CD4-positive, CD25-positive, alpha-beta regulatory T cell (primary cell): Measurements from ENCODE around the gene SFT2D2. TPM values are rescaled to one million over a fixed set of nuclear protein-coding genes. Genes with fewer than 3 reads are reported as not detected.

Experiments
- ATAC-seq, 2 donors: fragments of 150-1000 bp; cut with Tn5 transposase; one replicate each; pipeline ENCODE4 v1.10.0; 2021; ENCODE audit warnings: low read depth in 2 of 2, moderate number of reproducible peaks in 2 of 2, moderate library complexity in 1 of 2
- DNase-seq, 3 donors: peaks; one replicate each; pipeline versions ENCODE4 v3.0.0 to v3.0.0-alpha.2; 2012 to 2022; ENCODE audit warnings: mixed read lengths in 1 of 3
- H3K27ac ChIP-seq: one replicate; pipeline ENCODE4 v1.7.0; 2013; ENCODE audit warnings: mild to moderate bottlenecking, low read length; ENCODE audit not compliant: insufficient read depth, poor library complexity, severe bottlenecking
- H3K27me3 ChIP-seq: one replicate; pipeline ENCODE4 v1.7.0; 2013; ENCODE audit warnings: low read length; ENCODE audit not compliant: control insufficient read depth, insufficient read depth
- H3K36me3 ChIP-seq: one replicate; pipeline ENCODE4 v1.7.0; 2013; ENCODE audit warnings: mild to moderate bottlenecking, low read length, moderate library complexity; ENCODE audit not compliant: control insufficient read depth, insufficient read depth
- H3K4me1 ChIP-seq: 2 replicates; pipeline ENCODE4 v1.7.0; 2013; ENCODE audit warnings: mild to moderate bottlenecking, low read length; ENCODE audit not compliant: insufficient read depth, control insufficient read depth, poor library complexity, severe bottlenecking
- H3K4me3 ChIP-seq: one replicate; pipeline ENCODE4 v1.7.0; 2013; ENCODE audit warnings: low read depth, mild to moderate bottlenecking, low read length, moderate library complexity
- H3K9me3 ChIP-seq, 2 experiments: 1 replicate in 1 of 2; 2 replicates in 1 of 2; pipeline ENCODE4 v1.7.0; 2013; ENCODE audit warnings: low read length in 2 of 2, mild to moderate bottlenecking in 1 of 2, moderate library complexity in 1 of 2; ENCODE audit not compliant: control insufficient read depth in 2 of 2
- H3K27ac Mint-ChIP-seq, 3 donors: one replicate each; pipeline ENCODE4 v1.8.0; 2020 to 2022; ENCODE audit warnings: mild to moderate bottlenecking in 3 of 3, mixed read lengths in 3 of 3, moderate library complexity in 2 of 3
- H3K27me3 Mint-ChIP-seq: one replicate; pipeline ENCODE4 v1.8.0; 2022; ENCODE audit warnings: mild to moderate bottlenecking, mixed read lengths
- H3K36me3 Mint-ChIP-seq: one replicate; pipeline ENCODE4 v1.8.0; 2020; ENCODE audit warnings: mixed read lengths
- H3K4me1 Mint-ChIP-seq, 4 donors: one replicate each; pipeline ENCODE4 v1.8.0; 2020 to 2022; ENCODE audit warnings: mixed read lengths in 4 of 4, mild to moderate bottlenecking in 1 of 4
- H3K4me3 Mint-ChIP-seq, 4 donors: one replicate each; pipeline ENCODE4 v1.8.0; 2020 to 2022; ENCODE audit warnings: mild to moderate bottlenecking in 4 of 4, mixed read lengths in 4 of 4, moderate library complexity in 3 of 4
- H3K9me3 Mint-ChIP-seq, 7 donors: one replicate each; pipeline ENCODE4 v1.8.0; 2020 to 2022; ENCODE audit warnings: mixed read lengths in 7 of 7, mild to moderate bottlenecking in 3 of 7, moderate library complexity in 2 of 7
- polyA plus RNA-seq, 4 donors: library from polyadenylated mRNA; unstranded; fragments of 300-500 nt; fragmentation: Illumina TruSeq; gene quantifications; one replicate each; pipeline ENCODE4 v1.2.3, GENCODE V29; 2021
- total RNA-seq: library from RNA; stranded (reverse); gene quantifications from one replicate; pipeline ENCODE4 v1.2.3, GENCODE V29; 2022

SFT2D2 gene
- total and polyA plus RNA-seq, 5 donors from 2014 or later, result 47.1 to 72.2 (median 52.0) TPM

GRCh38 chr1:168256164-168256563, 30.4 kb downstream of the SFT2D2 start:
- ATAC-seq (no peak), DNase-seq (no peak)
- Histone ChIP-seq H3K4me1 (no peaks in the 10 kb centered on the region), H3K27me3 (no peaks in the 10 kb centered on the region), H3K27ac (no peak overlapping the region), H3K36me3 (peaks cover 34% of the 10 kb centered on the region), H3K9me3 (peaks cover 9 to 11% of the 10 kb centered on the region in 2 experiments), H3K4me3 (no peak overlapping the region)
- H3K4me3 Mint-ChIP-seq, result no peak overlapping the region
- peaks cover 0 to 10% (median 4%) of the 10 kb centered on the region in 7 donors for H3K9me3 Mint-ChIP-seq
- H3K4me1 Mint-ChIP-seq, result peaks cover 12 to 43% (median 22%) of the 10 kb centered on the region in 4 donors
- no peaks in the 10 kb centered on the region for H3K27me3 Mint-ChIP-seq
- peaks cover 56% of the 10 kb centered on the region for H3K36me3 Mint-ChIP-seq
- no peak overlapping the region for H3K27ac Mint-ChIP-seq

GRCh38 chr1:168257397-168257796, 31.6 kb downstream of the SFT2D2 start:
- no peak for ATAC-seq
- peaks cover 0 to 10% (median 5%) of the 10 kb centered on the region in 7 donors for H3K9me3 Mint-ChIP-seq
- H3K27ac Mint-ChIP-seq, result no peak overlapping the region
- H3K4me1 Mint-ChIP-seq, result peaks cover 14 to 43% (median 23%) of the 10 kb centered on the region in 4 donors
- H3K4me3 Mint-ChIP-seq, result no peak overlapping the region
- Histone ChIP-seq H3K4me3 (no peak overlapping the region), H3K9me3 (peaks cover 9 to 11% of the 10 kb centered on the region in 2 experiments), H3K27ac (no peak overlapping the region), H3K27me3 (no peaks in the 10 kb centered on the region), H3K4me1 (no peaks in the 10 kb centered on the region), H3K36me3 (peaks cover 31% of the 10 kb centered on the region)
- no peaks in the 10 kb centered on the region for H3K27me3 Mint-ChIP-seq
- DNase-seq, result no peak
- H3K36me3 Mint-ChIP-seq, result peaks cover 61% of the 10 kb centered on the region

GRCh38 chr1:168259567-168259966, 33.8 kb downstream of the SFT2D2 start:
- H3K27ac Mint-ChIP-seq, result no peak overlapping the region
- Histone ChIP-seq H3K4me3 (no peak overlapping the region), H3K27me3 (no peaks in the 10 kb centered on the region), H3K36me3 (peaks cover 29% of the 10 kb centered on the region), H3K9me3 (peaks cover 9 to 11% of the 10 kb centered on the region in 2 experiments), H3K4me1 (no peaks in the 10 kb centered on the region), H3K27ac (no peak overlapping the region)
- peaks cover 63% of the 10 kb centered on the region for H3K36me3 Mint-ChIP-seq
- peaks cover 9 to 29% (median 20%) of the 10 kb centered on the region in 4 donors for H3K4me1 Mint-ChIP-seq
- no peaks in the 10 kb centered on the region for H3K27me3 Mint-ChIP-seq
- H3K9me3 Mint-ChIP-seq, result peaks cover 0 to 12% (median 4%) of the 10 kb centered on the region in 7 donors
- H3K4me3 Mint-ChIP-seq, result no peak overlapping the region
- ATAC-seq, result no peak
- no peak for DNase-seq

- DNase-seq (no peak), ATAC-seq (no peak)
- Histone ChIP-seq H3K9me3 (peaks cover 9 to 11% of the 10 kb centered on the region in 2 experiments), H3K27ac (no peak overlapping the region), H3K4me3 (no peak overlapping the region), H3K27me3 (no peaks in the 10 kb centered on the region), H3K36me3 (peaks cover 30% of the 10 kb centered on the region), H3K4me1 (no peaks in the 10 kb centered on the region)
- peaks cover 0 to 12% (median 4%) of the 10 kb centered on the region in 7 donors for H3K9me3 Mint-ChIP-seq
- no peak overlapping the region for H3K4me3 Mint-ChIP-seq
- H3K36me3 Mint-ChIP-seq, result peaks cover 55% of the 10 kb centered on the region
- no peaks in the 10 kb centered on the region for H3K27me3 Mint-ChIP-seq
- H3K4me1 Mint-ChIP-seq, result peaks cover 9 to 29% (median 20%) of the 10 kb centered on the region in 4 donors
- no peak overlapping the region for H3K27ac Mint-ChIP-seq
These were observed 34.6 kb downstream of the SFT2D2 start for GRCh38 chr1:168260393-168260792.

- H3K36me3 Mint-ChIP-seq, result peaks cover 48% of the 10 kb centered on the region
- no peak for DNase-seq
These were observed 35.6 kb downstream of the SFT2D2 start for GRCh38 chr1:168261390-168261789.

GRCh38 chr1:168263130-168263529, 37.3 kb downstream of the SFT2D2 start:
- H3K4me3 ChIP-seq, result no peak overlapping the region
- H3K9me3 Mint-ChIP-seq, result peaks cover 0 to 6% (median 0%) of the 10 kb centered on the region in 7 donors

More at GRCh38 chr1:168261390-168261789, 35.6 kb downstream of the SFT2D2 start:
- H3K4me1 Mint-ChIP-seq, result peaks cover 9 to 29% (median 20%) of the 10 kb centered on the region in 4 donors
- H3K27me3 ChIP-seq, result no peaks in the 10 kb centered on the region
- H3K4me3 Mint-ChIP-seq, result no peak overlapping the region
- H3K27ac Mint-ChIP-seq, result no peak overlapping the region
- H3K4me3 ChIP-seq, result no peak overlapping the region
- H3K9me3 ChIP-seq, result peaks cover 0 to 2% of the 10 kb centered on the region in 2 experiments
- H3K9me3 Mint-ChIP-seq, result peaks cover 0 to 6% (median 3%) of the 10 kb centered on the region in 7 donors
- H3K4me1 ChIP-seq, result no peaks in the 10 kb centered on the region
- no peak for ATAC-seq
- peaks cover 23% of the 10 kb centered on the region for H3K36me3 ChIP-seq
- no peak overlapping the region for H3K27ac ChIP-seq
- H3K27me3 Mint-ChIP-seq, result no peaks in the 10 kb centered on the region

GRCh38 chr1:168264296-168264695, 38.5 kb downstream of the SFT2D2 start:
- Mint-ChIP-seq H3K27ac (peak overlapping the region in 1 of 3 donors; percentile 44), H3K27me3 (no peaks in the 10 kb centered on the region), H3K36me3 (peaks cover 34% of the 10 kb centered on the region), H3K9me3 (peaks cover 0 to 6% (median 1%) of the 10 kb centered on the region in 7 donors), H3K4me3 (no peak overlapping the region), H3K4me1 (peaks cover 5 to 20% (median 12%) of the 10 kb centered on the region in 4 donors)
- H3K36me3 ChIP-seq, result peaks cover 17% of the 10 kb centered on the region
- ATAC-seq (no peak), DNase-seq (no peak)
- H3K4me1 ChIP-seq, result no peaks in the 10 kb centered on the region
- no peak overlapping the region for H3K4me3 ChIP-seq
- H3K9me3 ChIP-seq, result no peaks in the 10 kb centered on the region
- no peak overlapping the region for H3K27ac ChIP-seq
- H3K27me3 ChIP-seq, result no peaks in the 10 kb centered on the region

More at GRCh38 chr1:168263130-168263529, 37.3 kb downstream of the SFT2D2 start:
- H3K4me3 Mint-ChIP-seq, result no peak overlapping the region
- no peak for ATAC-seq
- peaks cover 31% of the 10 kb centered on the region for H3K36me3 Mint-ChIP-seq
- DNase-seq, result no peak
- Histone ChIP-seq H3K36me3 (peaks cover 17% of the 10 kb centered on the region), H3K27ac (no peak overlapping the region), H3K9me3 (no peaks in the 10 kb centered on the region), H3K4me1 (no peaks in the 10 kb centered on the region), H3K27me3 (no peaks in the 10 kb centered on the region)
- peaks cover 5 to 23% (median 15%) of the 10 kb centered on the region in 4 donors for H3K4me1 Mint-ChIP-seq
- H3K27me3 Mint-ChIP-seq, result no peaks in the 10 kb centered on the region
- H3K27ac Mint-ChIP-seq, result peak overlapping the region in 1 of 3 donors; percentile 44

GRCh38 chr1:168265596-168265995, 39.8 kb downstream of the SFT2D2 start:
- H3K4me3 Mint-ChIP-seq, result no peak overlapping the region
- Histone ChIP-seq H3K27me3 (no peaks in the 10 kb centered on the region), H3K9me3 (no peaks in the 10 kb centered on the region), H3K4me1 (no peaks in the 10 kb centered on the region), H3K27ac (no peak overlapping the region), H3K36me3 (peaks cover 17% of the 10 kb centered on the region), H3K4me3 (no peak overlapping the region)
- DNase-seq (no peak), ATAC-seq (no peak)
- no peak overlapping the region for H3K27ac Mint-ChIP-seq
- H3K36me3 Mint-ChIP-seq, result peaks cover 35% of the 10 kb centered on the region
- peaks cover 5 to 10% (median 9%) of the 10 kb centered on the region in 4 donors for H3K4me1 Mint-ChIP-seq
- peaks cover 0 to 6% (median 1%) of the 10 kb centered on the region in 7 donors for H3K9me3 Mint-ChIP-seq
- no peaks in the 10 kb centered on the region for H3K27me3 Mint-ChIP-seq
